Measurements from ENCODE around the gene SH3YL1.
A peak's percentile ranks its signal among the peaks of the same experiment; 100 is the strongest.

Gene SH3YL1

GRCh38 chr2:257842-258241, 6.0 kb downstream of the SH3YL1 start:
- DNase-seq (ENCODE audit: low spot score): no peak

- DNase-seq (ENCODE audit: low spot score): no peak
These were observed 6.4 kb downstream of the SH3YL1 start for GRCh38 chr2:257429-257828.

GRCh38 chr2:256094-256493, 7.7 kb downstream of the SH3YL1 start:
- DNase-seq (ENCODE audit: low spot score): no peak

- no peak for DNase-seq (ENCODE audit: low spot score)
These were observed 8.6 kb downstream of the SH3YL1 start for GRCh38 chr2:255195-255594.

GRCh38 chr2:254241-254640, 9.6 kb downstream of the SH3YL1 start:
- DNase-seq (ENCODE audit: low spot score): no peak

- no peak for DNase-seq (ENCODE audit: low spot score)
These were observed 10.6 kb downstream of the SH3YL1 start for GRCh38 chr2:253202-253638.

GRCh38 chr2:252001-252602, 11.7 kb downstream of the SH3YL1 start:
- DNase-seq (ENCODE audit: low spot score): no peak

- DNase-seq (ENCODE audit: low spot score): no peak
These were observed 14.2 kb downstream of the SH3YL1 start for GRCh38 chr2:249538-250042.

GRCh38 chr2:248724-249123, 15.1 kb downstream of the SH3YL1 start:
- no peak for DNase-seq (ENCODE audit: low spot score)

- DNase-seq (ENCODE audit: low spot score): peak; percentile 57
These were observed 17.2 kb downstream of the SH3YL1 start for GRCh38 chr2:246489-247144.

- DNase-seq (ENCODE audit: low spot score): no peak
These were observed 19.3 kb downstream of the SH3YL1 start for GRCh38 chr2:244547-244946.

GRCh38 chr2:238869-239268, 25.0 kb downstream of the SH3YL1 start:
- no peak for DNase-seq (ENCODE audit: low spot score)

GRCh38 chr2:238431-238830, 25.4 kb downstream of the SH3YL1 start:
- no peak for DNase-seq (ENCODE audit: low spot score)

GRCh38 chr2:237878-238277, 26.0 kb downstream of the SH3YL1 start:
- no peak for DNase-seq (ENCODE audit: low spot score)

GRCh38 chr2:236993-237539, 26.8 kb downstream of the SH3YL1 start:
- no peak for DNase-seq (ENCODE audit: low spot score)

GRCh38 chr2:234421-234820, 29.4 kb downstream of the SH3YL1 start:
- no peak for DNase-seq (ENCODE audit: low spot score)

GRCh38 chr2:233030-233429, 30.8 kb downstream of the SH3YL1 start:
- DNase-seq (ENCODE audit: low spot score): no peak

GRCh38 chr2:231521-232185, 32.2 kb downstream of the SH3YL1 start:
- no peak for DNase-seq (ENCODE audit: low spot score)

- no peak for DNase-seq (ENCODE audit: low spot score)
These were observed 35.1 kb downstream of the SH3YL1 start for GRCh38 chr2:228518-229278.

GRCh38 chr2:228115-228514, 35.7 kb downstream of the SH3YL1 start:
- no peak for DNase-seq (ENCODE audit: low spot score)

- DNase-seq (ENCODE audit: low spot score): no peak
These were observed 39.7 kb downstream of the SH3YL1 start for GRCh38 chr2:223971-224760.

All from CD4-positive, alpha-beta T cell treated with Interleukin-15 for 4 hours (primary cell).